Ascending aorta (tissue), 2 donors: Measurements from ENCODE around the gene ZDHHC21. TPM values are rescaled to one million over a fixed set of nuclear protein-coding genes. Genes with fewer than 3 reads are reported as not detected.
"Not testable (repeated sequence)": the region's sequence is repeated elsewhere in the genome, so short reads cannot be mapped to it uniquely, and the experiment has no call there.

Source experiments
- DNase-seq, 2 donors: peaks; one replicate each; pipeline ENCODE4 v3.0.0-alpha.2; 2019; ENCODE audit warnings: low spot score in 2 of 2
- H3K27ac ChIP-seq, 2 donors: fragments of 200-600 bp; sonication (generic); one replicate each; pipeline ENCODE4 v1.5.1; 2016 to 2017; ENCODE audit warnings: mild to moderate bottlenecking in 1 of 2
- H3K27me3 ChIP-seq: fragments of 200-600 bp; sonication (generic); one replicate; pipeline ENCODE4 v1.5.1; 2017
- H3K36me3 ChIP-seq, 2 donors: fragments of 200-600 bp; sonication (generic); one replicate each; pipeline ENCODE4 v1.5.1; 2016
- H3K4me1 ChIP-seq, 2 donors: fragments of 200-600 bp; sonication (generic); one replicate each; pipeline ENCODE4 v1.5.1; 2016 to 2017; ENCODE audit warnings: mild to moderate bottlenecking in 1 of 2
- H3K4me3 ChIP-seq, 2 donors: fragments of 200-600 bp; sonication (generic); one replicate each; pipeline ENCODE4 v1.5.1; 2016 to 2017; ENCODE audit warnings: mild to moderate bottlenecking in 1 of 2
- H3K9me3 ChIP-seq, 2 donors: fragments of 200-600 bp; sonication (generic); one replicate each; pipeline ENCODE4 v1.5.1; 2016
- intact Hi-C: fragments of 100-400 bp; cut with DNase I; formaldehyde crosslinking; loops from one replicate; pipeline ENCODE4 v1.15.1; 2023
- total RNA-seq: library from RNA; depleted of rRNA; stranded (reverse); fragments of >200 nt; gene quantifications from one replicate; pipeline ENCODE4 v1.1.0, GENCODE V29; 2016
- TF ChIP-seq, protein P1 (sequence below), 3 experiments: fragments of 200-600 bp in 2 of 3; fragments of 450-650 bp in 1 of 3; sonication (generic) in 2 of 3; IDR thresholded peaks; one replicate each; pipeline ENCODE4 v1.5.1; 2016 to 2019; ENCODE audit warnings: antibody characterized with exemption in 3 of 3, mild to moderate bottlenecking in 1 of 3, moderate library complexity in 1 of 3

The ZDHHC21 gene
- total RNA-seq, 1 donor from 2014 or later: 2.3 TPM

DNA sequence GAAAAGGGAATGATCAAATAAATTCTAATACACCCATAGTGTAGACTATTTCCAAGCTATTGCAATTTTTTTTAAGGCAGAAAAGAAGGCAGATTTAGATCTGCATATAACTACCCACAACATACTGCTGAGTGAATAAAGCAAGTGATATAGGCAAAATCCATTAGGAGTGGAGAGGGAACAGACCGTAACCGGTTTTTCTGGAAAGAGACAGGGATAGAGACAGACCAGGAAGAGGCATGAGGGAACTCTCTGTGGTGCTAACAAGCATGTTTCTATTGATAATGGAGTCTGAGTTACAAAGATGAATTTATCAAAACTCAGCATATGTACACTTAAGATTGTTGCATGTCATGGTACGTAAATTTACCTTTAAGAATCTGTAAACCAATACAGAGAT is 14.5 kb downstream of the ZDHHC21 start:
- Histone ChIP-seq H3K4me1 (no peaks in the 10 kb centered on the region), H3K9me3 (no peaks in the 10 kb centered on the region), H3K4me3 (no peak overlapping the region), H3K27ac (no peak overlapping the region), H3K36me3 (peaks cover 2 to 7% of the 10 kb centered on the region in 2 donors), H3K27me3 (no peaks in the 10 kb centered on the region)
- no peak for DNase-seq
- TF ChIP-seq, protein P1, sequence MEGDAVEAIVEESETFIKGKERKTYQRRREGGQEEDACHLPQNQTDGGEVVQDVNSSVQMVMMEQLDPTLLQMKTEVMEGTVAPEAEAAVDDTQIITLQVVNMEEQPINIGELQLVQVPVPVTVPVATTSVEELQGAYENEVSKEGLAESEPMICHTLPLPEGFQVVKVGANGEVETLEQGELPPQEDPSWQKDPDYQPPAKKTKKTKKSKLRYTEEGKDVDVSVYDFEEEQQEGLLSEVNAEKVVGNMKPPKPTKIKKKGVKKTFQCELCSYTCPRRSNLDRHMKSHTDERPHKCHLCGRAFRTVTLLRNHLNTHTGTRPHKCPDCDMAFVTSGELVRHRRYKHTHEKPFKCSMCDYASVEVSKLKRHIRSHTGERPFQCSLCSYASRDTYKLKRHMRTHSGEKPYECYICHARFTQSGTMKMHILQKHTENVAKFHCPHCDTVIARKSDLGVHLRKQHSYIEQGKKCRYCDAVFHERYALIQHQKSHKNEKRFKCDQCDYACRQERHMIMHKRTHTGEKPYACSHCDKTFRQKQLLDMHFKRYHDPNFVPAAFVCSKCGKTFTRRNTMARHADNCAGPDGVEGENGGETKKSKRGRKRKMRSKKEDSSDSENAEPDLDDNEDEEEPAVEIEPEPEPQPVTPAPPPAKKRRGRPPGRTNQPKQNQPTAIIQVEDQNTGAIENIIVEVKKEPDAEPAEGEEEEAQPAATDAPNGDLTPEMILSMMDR (IDR thresholded peaks at IDR 0.05): no peak
- intact Hi-C loops: no loop called here

DNA sequence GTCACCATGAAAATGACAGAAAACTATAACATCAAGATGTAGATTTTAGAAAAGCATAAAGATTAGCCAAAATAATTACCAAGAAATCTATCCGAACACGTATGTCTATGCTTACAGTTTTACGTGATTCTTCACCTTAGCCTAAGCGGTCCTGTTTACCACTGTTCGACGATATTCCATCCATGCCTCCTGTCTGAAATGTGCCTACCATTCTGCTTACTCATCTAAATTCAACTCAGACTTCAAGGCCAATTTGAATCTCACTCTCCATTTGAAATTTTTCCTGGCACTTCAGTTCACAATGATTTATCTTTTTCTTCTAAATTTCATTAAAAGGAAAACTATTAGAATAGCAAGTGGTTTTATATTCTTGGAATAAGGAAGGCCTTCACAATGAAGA is 15.4 kb downstream of the ZDHHC21 start:
- Histone ChIP-seq H3K4me1 (no peaks in the 10 kb centered on the region), H3K36me3 (peaks cover 2 to 7% of the 10 kb centered on the region in 2 donors), H3K4me3 (no peak overlapping the region), H3K27ac (no peak overlapping the region), H3K27me3 (no peaks in the 10 kb centered on the region), H3K9me3 (no peaks in the 10 kb centered on the region)
- TF ChIP-seq, protein P1 (IDR thresholded peaks at IDR 0.05): no peak
- intact Hi-C loops: no loop called here
- no peak for DNase-seq

DNA sequence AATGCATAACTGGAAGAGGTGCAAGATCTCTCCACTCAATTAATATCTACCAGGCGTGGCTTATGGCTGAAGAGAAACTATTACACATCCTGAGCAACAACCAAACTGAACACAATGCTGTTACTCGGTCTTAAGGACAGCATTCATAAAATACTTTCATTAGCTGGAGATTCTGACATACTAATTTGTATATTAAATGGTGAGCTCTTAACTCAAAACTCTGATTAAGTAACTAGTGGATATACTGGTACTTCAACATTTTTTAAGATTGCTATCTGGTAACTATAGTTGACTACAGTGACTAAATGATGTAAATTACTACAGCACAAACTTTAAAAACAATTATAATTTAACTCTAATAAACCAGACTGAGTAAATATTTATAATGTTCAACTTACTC is 15.8 kb downstream of the ZDHHC21 start:
- DNase-seq: no peak
- Histone ChIP-seq H3K27me3 (no peaks in the 10 kb centered on the region), H3K9me3 (no peaks in the 10 kb centered on the region), H3K27ac (no peak overlapping the region), H3K36me3 (peaks cover 2 to 11% of the 10 kb centered on the region in 2 donors), H3K4me1 (no peaks in the 10 kb centered on the region), H3K4me3 (no peak overlapping the region)
- TF ChIP-seq, protein P1 (IDR thresholded peaks at IDR 0.05): no peak
- intact Hi-C loops: no loop called here

DNA sequence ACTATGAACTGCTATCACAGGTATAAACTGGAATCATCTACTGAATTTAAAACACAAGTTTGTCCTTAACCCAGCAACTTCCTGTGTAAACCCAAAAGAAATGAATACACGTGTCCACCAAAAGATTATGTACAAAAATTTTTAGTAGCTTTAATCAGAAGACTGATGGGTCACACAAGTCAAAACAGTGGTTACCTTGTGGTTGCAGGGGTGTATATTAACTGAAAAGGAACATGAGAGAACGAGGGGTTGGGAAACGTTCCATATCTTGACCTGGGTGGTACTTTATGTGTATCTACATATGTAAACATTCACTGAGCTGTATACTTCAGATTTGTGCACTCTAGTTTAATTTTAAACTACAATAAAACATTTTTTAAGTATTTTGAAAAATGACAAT is 18.6 kb downstream of the ZDHHC21 start:
- Histone ChIP-seq H3K27ac (no peak overlapping the region), H3K27me3 (no peaks in the 10 kb centered on the region), H3K4me3 (no peak overlapping the region), H3K9me3 (no peaks in the 10 kb centered on the region), H3K4me1 (no peaks in the 10 kb centered on the region), H3K36me3 (peaks cover 0 to 13% of the 10 kb centered on the region in 2 donors)
- intact Hi-C loops: no loop called here
- DNase-seq: no peak
- TF ChIP-seq, protein P1 (IDR thresholded peaks at IDR 0.05): no peak

DNA sequence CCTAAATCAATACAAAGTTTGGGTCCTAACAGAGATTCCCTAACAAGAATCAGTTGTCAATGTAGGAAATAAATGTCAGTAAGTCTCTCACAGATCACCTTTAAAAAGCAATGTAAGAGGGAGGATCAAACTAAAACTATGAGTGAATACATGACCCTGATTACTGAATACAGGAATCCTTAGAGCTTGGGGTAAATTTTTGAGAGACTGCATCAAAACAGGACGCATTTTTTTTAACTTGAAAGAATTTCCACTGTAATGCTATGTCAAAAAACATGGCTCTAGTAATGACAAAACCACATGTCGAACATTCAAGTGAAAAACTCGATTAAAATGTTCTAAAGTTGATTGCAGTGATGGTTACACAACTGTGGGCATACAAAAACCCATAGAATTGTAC is 21.9 kb downstream of the ZDHHC21 start:
- DNase-seq: no peak
- Histone ChIP-seq H3K27ac (no peak overlapping the region), H3K4me1 (no peaks in the 10 kb centered on the region), H3K27me3 (no peaks in the 10 kb centered on the region), H3K4me3 (no peak overlapping the region), H3K36me3 (peaks cover 0 to 6% of the 10 kb centered on the region in 2 donors), H3K9me3 (no peaks in the 10 kb centered on the region)
- TF ChIP-seq, protein P1 (IDR thresholded peaks at IDR 0.05): no peak
- intact Hi-C loops: no loop called here

DNA sequence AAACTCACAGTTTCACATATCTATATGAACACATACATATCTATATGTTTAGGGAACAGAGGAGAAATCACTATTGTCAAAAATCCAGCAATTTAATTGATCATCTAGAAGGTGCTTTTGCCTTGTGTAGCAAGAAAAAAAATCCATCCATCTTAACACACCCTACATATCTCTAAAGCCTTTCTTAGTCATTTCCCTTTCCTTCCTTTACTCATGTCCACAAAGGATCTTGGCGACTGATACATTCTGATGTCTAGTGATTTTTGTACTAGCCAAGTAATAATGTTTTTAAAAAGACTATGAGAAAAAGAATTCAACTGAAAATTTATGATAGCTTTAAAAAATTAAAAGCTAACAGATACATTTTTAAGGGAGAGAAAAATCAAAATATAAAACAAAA is 22.5 kb downstream of the ZDHHC21 start:
- intact Hi-C loops: no loop called here
- TF ChIP-seq, protein P1 (IDR thresholded peaks at IDR 0.05): no peak
- no peaks in the 10 kb centered on the region for H3K4me1 ChIP-seq

DNA sequence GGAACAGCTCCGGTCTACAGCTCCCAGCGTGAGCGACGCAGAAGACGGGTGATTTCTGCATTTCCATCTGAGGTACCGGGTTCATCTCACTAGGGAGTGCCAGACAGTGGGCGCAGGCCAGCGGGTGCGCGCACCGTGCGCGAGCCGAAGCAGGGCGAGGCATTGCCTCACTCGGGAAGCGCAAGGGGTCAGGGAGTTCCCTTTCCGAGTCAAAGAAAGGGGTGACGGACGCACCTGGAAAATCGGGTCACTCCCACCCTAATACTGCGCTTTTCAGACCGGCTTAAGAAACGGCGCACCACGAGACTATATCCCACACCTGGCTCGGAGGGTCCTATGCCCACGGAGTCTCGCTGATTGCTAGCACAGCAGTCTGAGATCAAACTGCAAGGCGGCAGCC is 29.2 kb downstream of the ZDHHC21 start:
- intact Hi-C loops, H3K27me3 ChIP-seq, DNase-seq, H3K9me3 ChIP-seq, H3K4me1 ChIP-seq, H3K36me3 ChIP-seq, H3K4me3 ChIP-seq, H3K27ac ChIP-seq: not testable (repeated sequence)

More for the DNA sequence above, 22.5 kb downstream of the ZDHHC21 start:
- DNase-seq: no peak
- Histone ChIP-seq H3K9me3 (no peaks in the 10 kb centered on the region), H3K36me3 (peaks cover 0 to 6% of the 10 kb centered on the region in 2 donors), H3K27ac (no peak overlapping the region), H3K4me3 (no peak overlapping the region), H3K27me3 (no peaks in the 10 kb centered on the region)
